ENCODE measurements around the gene MKRN2.

Gene MKRN2

DNA sequence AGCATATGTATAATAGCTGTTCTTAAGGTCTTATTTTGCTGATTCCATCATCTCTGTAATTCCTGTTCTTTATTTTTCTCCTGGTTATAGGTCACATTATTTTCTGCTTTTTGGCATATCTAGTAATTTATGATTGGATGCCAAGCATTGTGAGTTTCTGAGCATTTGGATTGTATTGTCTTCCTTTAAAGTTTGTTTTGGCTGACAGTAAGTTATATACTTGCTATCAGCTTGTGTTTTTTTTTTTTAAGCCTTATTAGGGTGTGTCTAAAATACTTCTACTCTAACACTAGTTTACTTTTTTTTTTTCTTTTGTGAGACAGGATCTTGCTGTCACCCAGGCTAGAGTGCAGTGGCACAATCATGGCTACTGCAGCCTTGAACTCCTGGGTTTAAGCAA lies 10.1 kb downstream of the MKRN2 start:
- H3K4me3 ChIP-seq (replicated peaks; ENCODE audit: low read depth, low read length), result no peak overlapping the region
- DNase-seq (ENCODE audit: low read depth), result no peak
- TF ChIP-seq, protein P1, sequence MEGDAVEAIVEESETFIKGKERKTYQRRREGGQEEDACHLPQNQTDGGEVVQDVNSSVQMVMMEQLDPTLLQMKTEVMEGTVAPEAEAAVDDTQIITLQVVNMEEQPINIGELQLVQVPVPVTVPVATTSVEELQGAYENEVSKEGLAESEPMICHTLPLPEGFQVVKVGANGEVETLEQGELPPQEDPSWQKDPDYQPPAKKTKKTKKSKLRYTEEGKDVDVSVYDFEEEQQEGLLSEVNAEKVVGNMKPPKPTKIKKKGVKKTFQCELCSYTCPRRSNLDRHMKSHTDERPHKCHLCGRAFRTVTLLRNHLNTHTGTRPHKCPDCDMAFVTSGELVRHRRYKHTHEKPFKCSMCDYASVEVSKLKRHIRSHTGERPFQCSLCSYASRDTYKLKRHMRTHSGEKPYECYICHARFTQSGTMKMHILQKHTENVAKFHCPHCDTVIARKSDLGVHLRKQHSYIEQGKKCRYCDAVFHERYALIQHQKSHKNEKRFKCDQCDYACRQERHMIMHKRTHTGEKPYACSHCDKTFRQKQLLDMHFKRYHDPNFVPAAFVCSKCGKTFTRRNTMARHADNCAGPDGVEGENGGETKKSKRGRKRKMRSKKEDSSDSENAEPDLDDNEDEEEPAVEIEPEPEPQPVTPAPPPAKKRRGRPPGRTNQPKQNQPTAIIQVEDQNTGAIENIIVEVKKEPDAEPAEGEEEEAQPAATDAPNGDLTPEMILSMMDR (IDR thresholded peaks at IDR 0.05; ENCODE audit: low read length, missing control alignments), result no peak

- no peak overlapping the region for H3K4me3 ChIP-seq (replicated peaks; ENCODE audit: low read depth, low read length)
- TF ChIP-seq, protein P1 (IDR thresholded peaks at IDR 0.05; ENCODE audit: low read length, missing control alignments), result no peak
- DNase-seq (ENCODE audit: low read depth), result no peak
Observed at GRCh38 chr3:12568747-12569146, 11.9 kb downstream of the MKRN2 start.

GRCh38 chr3:12569836-12570235 lies 12.9 kb downstream of the MKRN2 start:
- H3K4me3 ChIP-seq (replicated peaks; ENCODE audit: low read depth, low read length), result no peak overlapping the region
- DNase-seq (ENCODE audit: low read depth), result no peak
- TF ChIP-seq, protein P1 (IDR thresholded peaks at IDR 0.05; ENCODE audit: low read length, missing control alignments), result no peak

GRCh38 chr3:12571986-12572385 lies 15.1 kb downstream of the MKRN2 start:
- DNase-seq (ENCODE audit: low read depth), result no peak
- no peak overlapping the region for H3K4me3 ChIP-seq (replicated peaks; ENCODE audit: low read depth, low read length)
- TF ChIP-seq, protein P1 (IDR thresholded peaks at IDR 0.05; ENCODE audit: low read length, missing control alignments), result no peak

DNA sequence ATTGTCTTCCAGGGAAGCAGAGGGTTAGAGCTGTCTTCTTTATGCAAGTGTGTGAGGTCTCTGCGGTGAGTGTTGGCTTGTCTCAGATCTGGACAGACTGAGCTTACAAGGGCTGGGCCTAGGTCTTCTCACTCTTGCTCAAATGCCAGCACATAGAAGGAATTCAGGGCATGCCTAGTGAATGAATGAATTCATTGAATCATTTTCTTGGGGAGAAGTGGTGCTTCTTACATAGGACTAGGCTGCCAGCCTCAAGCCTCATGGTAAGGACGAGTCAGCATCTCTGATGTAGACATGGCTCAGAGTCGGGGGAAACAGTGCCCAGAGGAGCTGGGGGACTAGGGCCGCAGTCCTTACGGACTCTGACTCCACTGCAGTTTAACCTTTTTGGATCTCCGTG lies 17.2 kb downstream of the MKRN2 start:
- TF ChIP-seq, protein P1 (IDR thresholded peaks at IDR 0.05; ENCODE audit: low read length, missing control alignments), result no peak

DNA sequence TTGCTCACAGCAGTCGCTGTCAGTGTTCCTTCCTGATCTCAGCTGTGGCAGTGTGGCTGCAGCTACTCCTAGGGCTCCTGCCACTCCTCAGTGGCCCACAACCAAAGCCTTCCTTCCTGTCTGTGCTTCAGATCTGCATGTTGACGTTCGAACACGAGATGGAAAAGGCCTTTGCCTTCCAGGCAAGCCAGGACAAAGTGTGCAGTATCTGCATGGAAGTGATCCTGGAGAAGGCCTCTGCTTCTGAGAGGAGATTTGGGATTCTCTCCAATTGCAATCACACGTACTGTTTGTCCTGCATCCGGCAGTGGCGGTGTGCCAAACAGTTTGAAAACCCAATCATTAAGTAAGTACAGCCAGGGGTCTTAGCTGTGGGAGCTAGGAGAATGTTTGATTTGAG lies 17.8 kb downstream of the MKRN2 start:
- H3K4me3 ChIP-seq (replicated peaks; ENCODE audit: low read depth, low read length), result no peak overlapping the region
- DNase-seq (ENCODE audit: low read depth), result peak; percentile 34
- TF ChIP-seq, protein P1 (IDR thresholded peaks at IDR 0.05; ENCODE audit: low read length, missing control alignments), result no peak

More for the DNA sequence above, 17.2 kb downstream of the MKRN2 start:
- H3K4me3 ChIP-seq (replicated peaks; ENCODE audit: low read depth, low read length), result no peak overlapping the region
- no peak for DNase-seq (ENCODE audit: low read depth)

DNA sequence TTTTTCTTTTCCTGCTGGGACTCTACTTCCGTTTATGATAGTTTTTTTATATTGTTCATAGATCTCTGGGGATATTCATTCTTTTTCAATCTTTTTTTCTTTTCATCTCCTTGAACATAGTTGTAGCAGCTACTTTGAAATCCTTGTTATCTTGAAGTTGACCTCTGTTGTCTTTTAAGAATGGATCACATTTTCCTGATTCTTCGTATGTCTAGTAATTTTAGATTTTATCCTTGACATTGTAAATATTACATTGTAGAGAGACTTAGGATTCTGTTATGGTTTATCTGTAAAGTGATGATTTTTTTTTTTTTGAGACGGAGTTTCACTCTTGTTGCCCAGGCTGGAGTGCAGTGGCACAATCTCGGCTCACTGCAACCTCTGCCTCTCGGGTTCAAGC lies 20.5 kb downstream of the MKRN2 start:
- no peak overlapping the region for H3K4me3 ChIP-seq (replicated peaks; ENCODE audit: low read depth, low read length)
- TF ChIP-seq, protein P1 (IDR thresholded peaks at IDR 0.05; ENCODE audit: low read length, missing control alignments), result no peak

More for the DNA sequence above, 20.5 kb downstream of the MKRN2 start:
- no peak for DNase-seq (ENCODE audit: low read depth)
